ENCODE measurements around the gene DUSP14.

- TF ChIP-seq, protein P1, sequence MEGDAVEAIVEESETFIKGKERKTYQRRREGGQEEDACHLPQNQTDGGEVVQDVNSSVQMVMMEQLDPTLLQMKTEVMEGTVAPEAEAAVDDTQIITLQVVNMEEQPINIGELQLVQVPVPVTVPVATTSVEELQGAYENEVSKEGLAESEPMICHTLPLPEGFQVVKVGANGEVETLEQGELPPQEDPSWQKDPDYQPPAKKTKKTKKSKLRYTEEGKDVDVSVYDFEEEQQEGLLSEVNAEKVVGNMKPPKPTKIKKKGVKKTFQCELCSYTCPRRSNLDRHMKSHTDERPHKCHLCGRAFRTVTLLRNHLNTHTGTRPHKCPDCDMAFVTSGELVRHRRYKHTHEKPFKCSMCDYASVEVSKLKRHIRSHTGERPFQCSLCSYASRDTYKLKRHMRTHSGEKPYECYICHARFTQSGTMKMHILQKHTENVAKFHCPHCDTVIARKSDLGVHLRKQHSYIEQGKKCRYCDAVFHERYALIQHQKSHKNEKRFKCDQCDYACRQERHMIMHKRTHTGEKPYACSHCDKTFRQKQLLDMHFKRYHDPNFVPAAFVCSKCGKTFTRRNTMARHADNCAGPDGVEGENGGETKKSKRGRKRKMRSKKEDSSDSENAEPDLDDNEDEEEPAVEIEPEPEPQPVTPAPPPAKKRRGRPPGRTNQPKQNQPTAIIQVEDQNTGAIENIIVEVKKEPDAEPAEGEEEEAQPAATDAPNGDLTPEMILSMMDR (conservative IDR thresholded peaks at IDR 0.05 in 1 of 2, IDR thresholded peaks at IDR 0.05 in 1 of 2; ENCODE audit: extremely low read depth in 1 of 2, insufficient read depth in 1 of 2, low read depth in 1 of 2, low read length in 2 of 2) = no peak
- TF ChIP-seq EZH2 (IDR thresholded peaks at IDR 0.05; ENCODE audit: borderline replicate concordance, low read length) = no peak
Measured at GRCh38 chr17:37532756-37533155, 43.1 kb downstream of the DUSP14 start.
